Naive B cell (primary cell): ENCODE measurements around the gene CHRNA1. TPM values are rescaled to one million over a fixed set of nuclear protein-coding genes. Genes with fewer than 3 reads are reported as not detected.

Experiments
- polyA plus RNA-seq, 6 donors: library from polyadenylated mRNA; unstranded; fragments of 300-500 nt; fragmentation: Illumina TruSeq; gene quantifications; one replicate each; pipeline ENCODE4 v1.2.3, GENCODE V29; 2021; ENCODE audit warnings: low read depth in 6 of 6

The CHRNA1 gene
- polyA plus RNA-seq, 6 donors from 2014 or later = 0.22 to 0.45 TPM; not detected in 4

Other genes with a start within 250 kb of the CHRNA1 start
- 100 to 1,000 TPM in 1 of 6 donors, 10 to 100 TPM in 5; 67.8 to 119 (median 95.5) TPM for gene WIPF1, start 166.7 kb downstream of the CHRNA1 start, polyA plus RNA-seq
- gene CHN1, start 240.9 kb upstream of the CHRNA1 start, polyA plus RNA-seq = under 1 TPM in 2 of 6 donors, not detected in 4; 0.31 to 0.78 TPM